H1 (cell line): ENCODE measurements around the gene BAIAP2. TPM values are rescaled to one million over a fixed set of nuclear protein-coding genes. Genes with fewer than 3 reads are reported as not detected.

Source experiments
- CTCF ChIA-PET: fragments of 300-600 bp; sonication (Branson Sonifier 250); formaldehyde crosslinking; loops from one replicate; lab custom pipeline; 2021; ENCODE audit not compliant: partially characterized antibody; lab: Charles Lee
- POLR2A ChIA-PET: fragments of 300-600 bp; sonication (Branson Sonifier 250); formaldehyde crosslinking; loops from one replicate; lab custom pipeline; 2021; ENCODE audit warnings: inconsistent platforms; ENCODE audit not compliant: partially characterized antibody; lab: Charles Lee
- DNase-seq, 2 experiments: peaks; one replicate each; pipeline versions ENCODE4 v3.0.0 to v3.0.0-alpha.2; 2010 to 2022; ENCODE audit warnings: low spot score in 2 of 2, low read depth in 1 of 2, mixed read lengths in 1 of 2
- FAIRE-seq: peaks from 2 replicates; lab custom pipeline; 2011; peaks lifted over from hg19 to GRCh38; lab: Jason Lieb, UNC
- H2AFZ ChIP-seq: 2 replicates; pipeline ENCODE4 v1.8.1; 2012; ENCODE audit warnings: low read length, inconsistent platforms
- H2AK5ac ChIP-seq: 2 replicates; pipeline ENCODE4 v1.6.1; 2013; ENCODE audit warnings: low read depth, low read length
- H2BK120ac ChIP-seq: replicated peaks from 2 replicates; pipeline ENCODE3; 2013; ENCODE audit warnings: low read depth, low read length, inconsistent platforms
- H2BK12ac ChIP-seq: 2 replicates; pipeline ENCODE4 v1.6.1; 2013; ENCODE audit warnings: low read depth, low read length
- H2BK15ac ChIP-seq: 2 replicates; pipeline ENCODE4 v1.6.1; 2013; ENCODE audit warnings: low read length
- H2BK20ac ChIP-seq: 2 replicates; pipeline ENCODE4 v1.6.1; 2013; ENCODE audit warnings: low read length
- H2BK5ac ChIP-seq: 2 replicates; pipeline ENCODE4 v1.6.1; 2013; ENCODE audit warnings: low read depth, low read length
- H3K14ac ChIP-seq: 2 replicates; pipeline ENCODE4 v1.6.1; 2013; ENCODE audit warnings: inconsistent platforms; ENCODE audit not compliant: insufficient read length
- H3K18ac ChIP-seq: 2 replicates; pipeline ENCODE4 v1.6.1; 2013; ENCODE audit warnings: low read length; ENCODE audit errors: extremely low read depth
- H3K23ac ChIP-seq: 2 replicates; pipeline ENCODE4 v1.6.1; 2013; ENCODE audit warnings: inconsistent platforms; ENCODE audit not compliant: insufficient read length
- H3K23me2 ChIP-seq: 2 replicates; pipeline ENCODE4 v1.6.1; 2013; ENCODE audit warnings: low read depth, low read length
- H3K27ac ChIP-seq: 2 replicates; pipeline ENCODE4 v1.6.1; 2011; ENCODE audit warnings: low read depth, low read length, inconsistent platforms
- H3K27me3 ChIP-seq, 4 experiments: replicated peaks in 1 of 4; 1 replicate in 1 of 4; 2 replicates in 3 of 4; pipeline versions ENCODE4 v1.6.1 to v1.8.1; 2011 to 2013; ENCODE audit warnings: low read length in 3 of 4, mild to moderate bottlenecking in 3 of 4, inconsistent platforms in 2 of 4, mixed read lengths in 2 of 4, moderate library complexity in 1 of 4; ENCODE audit not compliant: control insufficient read depth in 3 of 4, insufficient read depth in 3 of 4; ENCODE audit errors: extremely low read depth in 1 of 4
- H3K36me3 ChIP-seq, 4 experiments: 2 replicates each; pipeline versions ENCODE4 v1.6.1 to v1.8.1; 2011 to 2013; ENCODE audit warnings: mild to moderate bottlenecking in 4 of 4, low read length in 3 of 4, moderate library complexity in 2 of 4, control low read depth in 1 of 4, inconsistent platforms in 1 of 4; ENCODE audit not compliant: insufficient read depth in 4 of 4, control insufficient read depth in 2 of 4
- H3K4ac ChIP-seq: replicated peaks from 2 replicates; pipeline ENCODE3; 2013; ENCODE audit warnings: low read length, low read depth, mixed read lengths, inconsistent platforms; ENCODE audit not compliant: insufficient read length
- H3K4me1 ChIP-seq, 4 experiments: replicated peaks in 1 of 4; 1 replicate in 1 of 4; 2 replicates in 3 of 4; pipeline versions ENCODE4 v1.6.1 to v1.8.1; 2011 to 2013; ENCODE audit warnings: low read length in 3 of 4, inconsistent platforms in 2 of 4, mixed read lengths in 1 of 4; ENCODE audit not compliant: insufficient read depth in 4 of 4, control insufficient read depth in 3 of 4
- H3K4me2 ChIP-seq, 2 experiments: 2 replicates each; pipeline versions ENCODE4 v1.6.1 to v1.8.1; 2011 to 2013; ENCODE audit warnings: low read depth in 2 of 2, low read length in 2 of 2, control low read depth in 1 of 2, inconsistent platforms in 1 of 2, mild to moderate bottlenecking in 1 of 2; ENCODE audit not compliant: insufficient read depth in 1 of 2
- H3K4me3 ChIP-seq, 4 experiments: fragments of 200-600, 300-600 bp in 1 of 4; sonication (generic), shearing (Covaris generic), sonication (Bioruptor Twin) in 1 of 4; 2 replicates each; pipeline versions ENCODE4 v1.5.1 to v1.8.1; 2011 to 2016; ENCODE audit warnings: low read length in 4 of 4, low read depth in 3 of 4, control low read depth in 2 of 4, inconsistent platforms in 2 of 4, mild to moderate bottlenecking in 2 of 4, mixed read lengths in 1 of 4, moderate library complexity in 1 of 4; ENCODE audit not compliant: insufficient read depth in 2 of 4; ENCODE audit errors: extremely low read depth in 1 of 4
- H3K56ac ChIP-seq: replicated peaks from 2 replicates; pipeline ENCODE3; 2013; ENCODE audit warnings: low read depth, mild to moderate bottlenecking, mixed read lengths, low read length, inconsistent platforms; ENCODE audit not compliant: insufficient read length
- H3K79me1 ChIP-seq: 2 replicates; pipeline ENCODE4 v1.6.1; 2013; ENCODE audit warnings: low read depth, low read length, control low read depth
- H3K79me2 ChIP-seq, 2 experiments: 2 replicates each; pipeline versions ENCODE4 v1.6.1 to v1.8.1; 2012 to 2013; ENCODE audit warnings: low read length in 2 of 2, mild to moderate bottlenecking in 2 of 2, inconsistent platforms in 1 of 2; ENCODE audit not compliant: insufficient read depth in 2 of 2, control insufficient read depth in 1 of 2
- H3K9ac ChIP-seq, 4 experiments: replicated peaks in 1 of 4; 1 replicate in 1 of 4; 2 replicates in 3 of 4; pipeline versions ENCODE4 v1.6.1 to v1.8.1; 2011 to 2013; ENCODE audit warnings: low read depth in 3 of 4, low read length in 3 of 4, control low read depth in 2 of 4, mild to moderate bottlenecking in 2 of 4, moderate library complexity in 2 of 4, inconsistent platforms in 1 of 4; ENCODE audit errors: extremely low read depth in 1 of 4
- H3K9me3 ChIP-seq, 2 experiments: 2 replicates each; pipeline versions ENCODE4 v1.6.1 to v1.8.1; 2012 to 2013; ENCODE audit warnings: mild to moderate bottlenecking in 2 of 2, moderate library complexity in 2 of 2, control low read depth in 1 of 2, inconsistent platforms in 1 of 2, low read depth in 1 of 2, low read length in 1 of 2, mixed read lengths in 1 of 2; ENCODE audit not compliant: insufficient read depth in 2 of 2
- H4K20me1 ChIP-seq, 2 experiments: replicated peaks in 1 of 2; 2 replicates each; pipeline versions ENCODE3 to v1.8.1; 2011 to 2013; ENCODE audit warnings: inconsistent platforms in 2 of 2, low read length in 2 of 2, mild to moderate bottlenecking in 1 of 2; ENCODE audit not compliant: insufficient read depth in 2 of 2, control insufficient read depth in 1 of 2
- H4K5ac ChIP-seq: 2 replicates; pipeline ENCODE4 v1.6.1; 2013; ENCODE audit warnings: low read length, low read depth, mixed read lengths, inconsistent platforms; ENCODE audit not compliant: insufficient read length
- H4K8ac ChIP-seq: 2 replicates; pipeline ENCODE4 v1.8.0; 2013; ENCODE audit warnings: mild to moderate bottlenecking, moderate library complexity, low read length, inconsistent platforms; ENCODE audit not compliant: insufficient read depth; ENCODE audit errors: extremely low read depth
- H4K91ac ChIP-seq: replicated peaks from 2 replicates; pipeline ENCODE3; 2013; ENCODE audit warnings: low read length, mixed read lengths, inconsistent platforms; ENCODE audit not compliant: insufficient read length
- EGR1 ChIP-seq: IDR thresholded peaks from 2 replicates; pipeline ENCODE4 v1.6.1; 2011; ENCODE audit warnings: low read depth, low read length, borderline replicate concordance
- MAFK ChIP-seq: IDR thresholded peaks from 2 replicates; pipeline ENCODE4 v1.6.1; 2012; ENCODE audit warnings: low read depth, mild to moderate bottlenecking, improper control_type of control experiment, low read length
- WGBS, 2 experiments: shearing (Covaris generic) in 1 of 2; methylation state at CpG; one replicate each; pipeline versions ENCODE4 v1.1.6 to v1.1.7; 2013 to 2015; ENCODE audit warnings: low lambda C conversion rate in 2 of 2, mixed read lengths in 2 of 2, inconsistent platforms in 1 of 2, low coverage in 1 of 2, missing lambda C conversion rate in 1 of 2; ENCODE audit not compliant: insufficient replicate concordance in 2 of 2, insufficient coverage in 1 of 2, insufficient read length in 1 of 2; ENCODE audit errors: extremely low coverage in 1 of 2, missing lambda C conversion rate in 1 of 2; 5-methylcytosine and 5-hydroxymethylcytosine counted together
- polyA plus RNA-seq, 7 experiments: library from polyadenylated mRNA; depleted of rRNA in 3 of 7; stranded (reverse) in 5 of 7; unstranded in 2 of 7; fragments of >200 nt in 5 of 7; fragments of 200-250 nt in 2 of 7; gene quantifications; 1 replicate in 5 of 7; 2 replicates in 1 of 7; 4 replicates in 1 of 7; pipeline versions ENCODE4 v1.2.1 to v1.2.3, GENCODE V29; 2011 to 2013; ENCODE audit warnings: missing spikeins in 2 of 7, mixed read lengths in 2 of 7
- total RNA-seq: library from RNA; stranded (reverse); fragmentation: NEBNext Ultra II Directional; extraction: Animal tissue kit (Norgen Biotek cat#: 25700); gene quantifications from 2 replicates; pipeline ENCODE4 v1.2.1, GENCODE V29; 2021

BAIAP2 gene
- total and polyA plus RNA-seq, 2 of the 8 experiments (the other 6 are each of a cell fraction or from before 2014, with no cell fraction given), result 10.0 to 22.8 TPM

DNA sequence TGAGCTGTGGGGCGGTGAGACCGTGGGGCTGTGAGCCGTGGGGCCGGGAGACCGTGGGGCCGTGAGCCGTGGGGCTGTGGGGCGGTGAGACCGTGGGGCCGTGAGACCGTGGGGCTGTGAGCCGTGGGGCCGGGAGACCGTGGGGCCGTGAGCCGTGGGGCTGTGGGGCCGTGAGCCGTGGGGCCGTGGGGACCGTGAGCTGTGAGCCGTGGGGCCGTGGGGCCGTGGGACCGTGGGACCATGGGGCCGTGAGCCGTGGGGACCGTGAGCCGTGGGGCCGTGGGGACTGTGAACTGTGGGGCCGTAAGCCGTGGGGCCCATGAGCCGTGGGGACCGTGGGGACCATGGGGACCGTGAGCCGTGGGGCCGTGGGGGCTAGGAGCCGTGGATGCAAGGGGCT lies 105.7 kb downstream of the BAIAP2 start:
- Histone ChIP-seq H3K4me1 (peaks cover 0 to 2% (median 0%) of the 10 kb centered on the region in 4 experiments; a peak in 4 of 7 replicates), H3K79me2 (no peaks in the 10 kb centered on the region)
- TF ChIP-seq MAFK (no peak), EGR1 (0 out of 2 replicates have a peak, but pooled peaks have one; percentile 13)

More for the DNA sequence above, 105.7 kb downstream of the BAIAP2 start:
- Histone ChIP-seq H4K5ac (no peak overlapping the region), H3K9ac (no peak overlapping the region), H3K4me2 (no peak overlapping the region), H3K56ac (no peak overlapping the region), H2AFZ (no peak overlapping the region), H3K79me1 (no peaks in the 10 kb centered on the region; the same call in 1 of the 2 replicates), H2BK15ac (no peak overlapping the region), H2BK12ac (no peak overlapping the region), H3K4me3 (no peak overlapping the region), H3K27ac (no peak overlapping the region), H3K36me3 (no peaks in the 10 kb centered on the region), H2AK5ac (no peak overlapping the region), H4K20me1 (peaks cover 0 to 9% of the 10 kb centered on the region in 2 experiments), H3K14ac (no peak overlapping the region), H2BK20ac (no peak overlapping the region), H4K91ac (no peak overlapping the region), H3K9me3 (peaks cover 8 to 12% of the 10 kb centered on the region in 2 experiments; a peak in 2 of 4 replicates), H2BK120ac (no peak overlapping the region), H3K23me2 (peaks cover 3% of the 10 kb centered on the region; the same call in 1 of the 2 replicates), H2BK5ac (no peak overlapping the region), H3K23ac (no peak overlapping the region), H4K8ac (no peak overlapping the region), H3K4ac (no peak overlapping the region), H3K18ac (no peak overlapping the region), H3K27me3 (no peaks in the 10 kb centered on the region)
- POLR2A ChIA-PET, result interaction anchor here (1.0 kb wide), 1 partner anchor 8 kb away, joined by 3 read pairs; no protein-coding TSS in a partner anchor
- CTCF ChIA-PET, result interaction anchor here (0.8 to 4.3 kb wide), 8 partner anchors 11 to 296 kb away, joined by 3 to 24 read pairs (median 6); no protein-coding TSS in a partner anchor
- DNase-seq (no peak), FAIRE-seq (no peak)
- WGBS, 2 experiments, result 90% methylated on average over 8 of the region's 37 CpGs; no CpG with 5 or more reads in 1 of the 2 experiments
